ENCODE data around the gene DHRS9.

DNA sequence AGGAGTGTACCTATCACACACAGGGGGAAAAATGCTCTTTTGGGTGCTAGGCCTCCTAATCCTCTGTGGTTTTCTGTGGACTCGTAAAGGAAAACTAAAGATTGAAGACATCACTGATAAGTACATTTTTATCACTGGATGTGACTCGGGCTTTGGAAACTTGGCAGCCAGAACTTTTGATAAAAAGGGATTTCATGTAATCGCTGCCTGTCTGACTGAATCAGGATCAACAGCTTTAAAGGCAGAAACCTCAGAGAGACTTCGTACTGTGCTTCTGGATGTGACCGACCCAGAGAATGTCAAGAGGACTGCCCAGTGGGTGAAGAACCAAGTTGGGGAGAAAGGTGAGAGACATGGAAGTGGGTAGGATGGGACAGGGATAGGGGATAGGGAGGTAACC is 12.2 kb downstream of the DHRS9 start:
- TF ChIP-seq, protein P1, sequence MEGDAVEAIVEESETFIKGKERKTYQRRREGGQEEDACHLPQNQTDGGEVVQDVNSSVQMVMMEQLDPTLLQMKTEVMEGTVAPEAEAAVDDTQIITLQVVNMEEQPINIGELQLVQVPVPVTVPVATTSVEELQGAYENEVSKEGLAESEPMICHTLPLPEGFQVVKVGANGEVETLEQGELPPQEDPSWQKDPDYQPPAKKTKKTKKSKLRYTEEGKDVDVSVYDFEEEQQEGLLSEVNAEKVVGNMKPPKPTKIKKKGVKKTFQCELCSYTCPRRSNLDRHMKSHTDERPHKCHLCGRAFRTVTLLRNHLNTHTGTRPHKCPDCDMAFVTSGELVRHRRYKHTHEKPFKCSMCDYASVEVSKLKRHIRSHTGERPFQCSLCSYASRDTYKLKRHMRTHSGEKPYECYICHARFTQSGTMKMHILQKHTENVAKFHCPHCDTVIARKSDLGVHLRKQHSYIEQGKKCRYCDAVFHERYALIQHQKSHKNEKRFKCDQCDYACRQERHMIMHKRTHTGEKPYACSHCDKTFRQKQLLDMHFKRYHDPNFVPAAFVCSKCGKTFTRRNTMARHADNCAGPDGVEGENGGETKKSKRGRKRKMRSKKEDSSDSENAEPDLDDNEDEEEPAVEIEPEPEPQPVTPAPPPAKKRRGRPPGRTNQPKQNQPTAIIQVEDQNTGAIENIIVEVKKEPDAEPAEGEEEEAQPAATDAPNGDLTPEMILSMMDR (IDR thresholded peaks at IDR 0.05) = no peak
- TF ChIP-seq POLR2A (IDR thresholded peaks at IDR 0.05) (no peak), POLR2AphosphoS5 (IDR thresholded peaks at IDR 0.05) (no peak)

All from breast epithelium (tissue), 3 donors.